ENCODE measurements around the gene SCTR. TPM values are rescaled to one million over a fixed set of nuclear protein-coding genes. Genes with fewer than 3 reads are reported as not detected.

SCTR gene
- polyA plus RNA-seq, 1 experiment = not detected

- POLR2A ChIA-PET = no interaction called here
- Histone ChIP-seq H3K4me3 (ENCODE audit: low read depth, low read length) (no peak overlapping the region), H3K27me3 (ENCODE audit: control insufficient read depth, insufficient read depth, low read length) (no peaks in the 10 kb centered on the region), H3K36me3 (ENCODE audit: control insufficient read depth, insufficient read depth, low read length) (no peaks in the 10 kb centered on the region)
- CTCF ChIA-PET = interaction anchor here (0.5 kb wide), 1 partner anchor 15 kb away, joined by 3 read pairs; no protein-coding TSS in a partner anchor
- DNase-seq (ENCODE audit: low read depth) = no peak
- no peak for TF ChIP-seq CTCF (IDR thresholded peaks at IDR 0.05; ENCODE audit: insufficient read depth, low read depth, low read length)
Observed at GRCh38 chr2:119512946-119513345, 11.3 kb downstream of the SCTR start.

DNA sequence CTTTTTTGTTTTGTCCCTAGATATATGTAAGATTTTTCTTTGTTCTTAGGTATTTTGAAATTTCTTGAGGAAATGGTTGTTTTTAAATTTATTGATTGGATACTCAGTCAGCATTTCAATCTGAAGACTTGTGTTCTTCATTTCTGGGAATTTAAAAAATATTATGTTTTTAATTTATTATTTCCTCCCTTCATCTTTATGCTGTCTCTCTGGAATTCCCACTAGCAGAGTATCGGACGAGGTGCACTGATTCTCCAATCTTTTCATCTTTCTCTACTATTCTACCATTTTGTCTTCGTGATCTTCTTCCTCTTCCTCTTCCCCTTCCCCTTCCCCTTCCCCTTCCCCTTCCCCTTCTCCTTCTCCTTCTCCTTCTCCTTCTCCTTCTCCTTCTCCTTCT is 12.3 kb downstream of the SCTR start:
- Histone ChIP-seq H3K36me3 (ENCODE audit: control insufficient read depth, insufficient read depth, low read length) (no peaks in the 10 kb centered on the region), H3K27me3 (ENCODE audit: control insufficient read depth, insufficient read depth, low read length) (no peaks in the 10 kb centered on the region), H3K4me3 (ENCODE audit: low read depth, low read length) (no peak overlapping the region)
- DNase-seq (ENCODE audit: low read depth) = no peak
- ChIA-PET CTCF (no interaction called here), POLR2A (no interaction called here)
- no peak for TF ChIP-seq CTCF (IDR thresholded peaks at IDR 0.05; ENCODE audit: insufficient read depth, low read depth, low read length)

- no peak overlapping the region for H3K4me3 ChIP-seq (ENCODE audit: low read depth, low read length)
- ChIA-PET POLR2A (no interaction called here), CTCF (interaction anchor here (1.2 kb wide), 1 partner anchor 9 kb away, joined by 3 read pairs; no protein-coding TSS in a partner anchor)
- H3K27me3 ChIP-seq (ENCODE audit: control insufficient read depth, insufficient read depth, low read length) = no peaks in the 10 kb centered on the region
- no peak for DNase-seq (ENCODE audit: low read depth)
- no peak for TF ChIP-seq CTCF (IDR thresholded peaks at IDR 0.05; ENCODE audit: insufficient read depth, low read depth, low read length)
- H3K36me3 ChIP-seq (ENCODE audit: control insufficient read depth, insufficient read depth, low read length) = no peaks in the 10 kb centered on the region
Observed at GRCh38 chr2:119508756-119509155, 15.5 kb downstream of the SCTR start.

- Histone ChIP-seq H3K36me3 (ENCODE audit: control insufficient read depth, insufficient read depth, low read length) (no peaks in the 10 kb centered on the region), H3K27me3 (ENCODE audit: control insufficient read depth, insufficient read depth, low read length) (peaks cover 4% of the 10 kb centered on the region), H3K4me3 (ENCODE audit: low read depth, low read length) (no peak overlapping the region)
- TF ChIP-seq CTCF (IDR thresholded peaks at IDR 0.05; ENCODE audit: insufficient read depth, low read depth, low read length) = no peak
- ChIA-PET CTCF (no interaction called here), POLR2A (no interaction called here)
- DNase-seq (ENCODE audit: low read depth) = no peak
Observed at GRCh38 chr2:119496682-119497081, 27.6 kb downstream of the SCTR start.

- ChIA-PET CTCF (no interaction called here), POLR2A (no interaction called here)
- peaks cover 4% of the 10 kb centered on the region for H3K27me3 ChIP-seq (ENCODE audit: control insufficient read depth, insufficient read depth, low read length)
- no peak for TF ChIP-seq CTCF (IDR thresholded peaks at IDR 0.05; ENCODE audit: insufficient read depth, low read depth, low read length)
- no peaks in the 10 kb centered on the region for H3K36me3 ChIP-seq (ENCODE audit: control insufficient read depth, insufficient read depth, low read length)
- DNase-seq (ENCODE audit: low read depth) = no peak
- no peak overlapping the region for H3K4me3 ChIP-seq (ENCODE audit: low read depth, low read length)
Observed at GRCh38 chr2:119495948-119496347, 28.3 kb downstream of the SCTR start.

Measured in BJ (cell line).